ENCODE data around the gene UCK2. TPM values are rescaled to one million over a fixed set of nuclear protein-coding genes. Genes with fewer than 3 reads are reported as not detected.

The UCK2 gene
- total RNA-seq, 1 donor from 2014 or later = 9.6 TPM

DNA sequence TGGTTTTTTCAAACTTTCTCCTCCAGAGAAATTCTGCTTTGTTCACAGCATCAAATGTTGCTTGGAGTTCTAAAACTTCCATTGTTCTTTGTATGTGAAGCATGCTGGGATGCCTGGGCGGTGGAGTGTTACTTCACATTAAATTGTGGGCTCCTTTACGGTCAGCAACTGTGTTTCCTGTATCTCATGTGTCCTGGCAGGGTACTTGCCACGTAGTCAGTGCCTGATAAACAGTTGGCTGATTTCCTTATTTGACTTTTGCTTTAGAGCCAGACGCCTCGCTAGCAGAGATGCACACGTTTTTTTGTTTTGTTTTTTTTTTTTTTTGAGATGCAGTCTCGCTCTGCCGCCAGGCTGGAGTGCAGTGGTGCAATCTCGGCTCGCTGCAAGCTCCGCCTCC is 96.7 kb downstream of the UCK2 start:
- DNase-seq = no peak
- TF ChIP-seq, protein P1, sequence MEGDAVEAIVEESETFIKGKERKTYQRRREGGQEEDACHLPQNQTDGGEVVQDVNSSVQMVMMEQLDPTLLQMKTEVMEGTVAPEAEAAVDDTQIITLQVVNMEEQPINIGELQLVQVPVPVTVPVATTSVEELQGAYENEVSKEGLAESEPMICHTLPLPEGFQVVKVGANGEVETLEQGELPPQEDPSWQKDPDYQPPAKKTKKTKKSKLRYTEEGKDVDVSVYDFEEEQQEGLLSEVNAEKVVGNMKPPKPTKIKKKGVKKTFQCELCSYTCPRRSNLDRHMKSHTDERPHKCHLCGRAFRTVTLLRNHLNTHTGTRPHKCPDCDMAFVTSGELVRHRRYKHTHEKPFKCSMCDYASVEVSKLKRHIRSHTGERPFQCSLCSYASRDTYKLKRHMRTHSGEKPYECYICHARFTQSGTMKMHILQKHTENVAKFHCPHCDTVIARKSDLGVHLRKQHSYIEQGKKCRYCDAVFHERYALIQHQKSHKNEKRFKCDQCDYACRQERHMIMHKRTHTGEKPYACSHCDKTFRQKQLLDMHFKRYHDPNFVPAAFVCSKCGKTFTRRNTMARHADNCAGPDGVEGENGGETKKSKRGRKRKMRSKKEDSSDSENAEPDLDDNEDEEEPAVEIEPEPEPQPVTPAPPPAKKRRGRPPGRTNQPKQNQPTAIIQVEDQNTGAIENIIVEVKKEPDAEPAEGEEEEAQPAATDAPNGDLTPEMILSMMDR (IDR thresholded peaks at IDR 0.05; ENCODE audit: borderline replicate concordance) = no peak
- intact Hi-C loops (cut with micrococcal nuclease) = no loop called here
- Histone ChIP-seq H3K4me1 (no peaks in the 10 kb centered on the region), H3K36me3 (no peaks in the 10 kb centered on the region), H3K27me3 (ENCODE audit: low read depth) (peaks cover 8% of the 10 kb centered on the region), H3K9me3 (replicated peaks) (no peaks in the 10 kb centered on the region), H3K27ac (replicated peaks) (no peak overlapping the region), H3K4me3 (no peak overlapping the region)

DNA sequence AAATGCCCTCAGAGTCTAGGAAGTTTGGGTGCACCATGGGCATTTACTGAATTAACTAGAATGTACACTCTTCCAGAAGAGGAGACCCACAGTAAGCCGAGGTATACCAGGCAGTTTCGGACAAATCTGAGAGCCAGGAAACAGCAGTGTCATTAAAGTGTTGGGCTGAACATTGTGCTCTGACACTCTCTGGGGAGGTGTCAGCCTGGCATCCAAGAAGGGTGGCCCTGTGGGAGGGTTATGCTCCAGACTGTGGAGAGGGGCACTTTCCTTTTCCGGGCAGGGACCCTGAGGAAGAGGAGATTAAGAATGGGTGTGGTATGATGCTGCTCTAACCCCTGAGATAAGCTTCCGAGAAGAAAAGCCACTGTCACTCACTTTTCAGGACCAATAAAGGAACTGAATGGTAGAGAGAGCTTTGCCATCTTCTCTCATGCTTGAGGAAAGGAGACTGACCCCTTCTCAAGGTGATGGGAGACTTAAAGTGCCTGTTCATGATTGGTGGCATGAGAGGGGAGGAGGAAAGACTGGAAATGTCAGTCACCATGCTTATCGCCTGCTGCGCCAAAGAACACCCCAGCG is 98.2 kb downstream of the UCK2 start:
- Histone ChIP-seq H3K36me3 (no peaks in the 10 kb centered on the region), H3K27me3 (ENCODE audit: low read depth) (peaks cover 15% of the 10 kb centered on the region), H3K4me3 (no peak overlapping the region), H3K27ac (replicated peaks) (no peak overlapping the region), H3K9me3 (replicated peaks) (no peaks in the 10 kb centered on the region), H3K4me1 (no peaks in the 10 kb centered on the region)
- intact Hi-C loops (cut with micrococcal nuclease) = loop anchor here (5.0 kb wide), 1 partner anchor 507 kb away; no protein-coding TSS in a partner anchor
- DNase-seq = no peak
- TF ChIP-seq, protein P1 (IDR thresholded peaks at IDR 0.05; ENCODE audit: borderline replicate concordance) = no peak

DNA sequence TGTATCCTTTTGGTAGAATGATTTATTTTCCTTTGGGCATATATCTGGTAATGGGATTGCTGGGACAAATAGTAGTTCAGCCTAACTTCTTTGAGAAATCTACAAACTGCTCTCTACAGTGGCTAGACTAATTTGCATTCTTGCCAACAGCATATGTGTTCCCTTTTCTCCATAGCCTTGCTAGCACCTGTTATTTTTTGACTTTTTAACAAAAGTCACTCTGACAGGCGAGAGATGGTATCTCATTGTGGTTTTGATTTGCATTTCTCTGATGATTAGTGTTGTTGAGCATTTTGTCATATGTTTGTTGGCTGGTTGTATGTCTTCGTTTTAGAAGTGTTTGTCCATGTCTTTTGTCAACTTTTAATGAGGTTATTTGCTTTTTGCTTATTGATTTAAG is 99.8 kb downstream of the UCK2 start:
- H3K4me1 ChIP-seq = no peaks in the 10 kb centered on the region
- H3K36me3 ChIP-seq = no peaks in the 10 kb centered on the region
- H3K4me3 ChIP-seq = no peak overlapping the region
- no peaks in the 10 kb centered on the region for H3K9me3 ChIP-seq (replicated peaks)
- TF ChIP-seq, protein P1 (IDR thresholded peaks at IDR 0.05; ENCODE audit: borderline replicate concordance) = no peak
- H3K27me3 ChIP-seq (ENCODE audit: low read depth) = peaks cover 16% of the 10 kb centered on the region
- no peak overlapping the region for H3K27ac ChIP-seq (replicated peaks)
- intact Hi-C loops (cut with micrococcal nuclease) = loop anchor here (5.0 kb wide), 1 partner anchor 505 kb away; no protein-coding TSS in a partner anchor
- DNase-seq = no peak

DNA sequence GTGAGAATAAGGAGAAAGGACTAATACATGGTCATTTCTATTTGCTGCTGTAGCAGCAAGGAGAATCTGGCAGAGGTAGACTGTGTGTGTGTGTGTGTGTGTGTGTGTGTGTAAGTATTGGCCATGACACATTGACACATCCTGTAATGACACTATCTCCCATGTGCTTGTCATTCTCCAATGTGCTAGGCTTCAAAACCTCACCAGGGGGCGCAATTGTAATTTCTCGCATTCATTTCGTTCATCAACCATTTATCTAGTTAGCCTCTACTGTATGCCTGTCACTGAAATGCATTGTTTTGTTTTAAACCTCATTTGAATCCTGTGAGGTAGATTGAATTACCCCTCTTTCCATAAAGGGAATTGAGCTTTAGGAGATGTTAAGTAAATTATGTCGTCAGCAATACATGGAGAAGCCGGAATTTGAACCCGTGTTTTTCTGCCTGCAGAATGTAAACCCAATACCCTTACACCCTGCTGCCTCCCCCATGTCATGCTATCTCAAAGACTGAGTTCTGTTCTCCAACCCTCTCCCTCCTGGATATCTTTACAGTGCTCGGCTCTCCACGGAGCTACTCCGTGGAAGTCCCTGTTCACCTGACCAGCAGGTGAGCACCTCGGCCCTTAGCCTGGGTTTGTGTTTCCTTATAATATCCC is 100.8 kb downstream of the UCK2 start:
- intact Hi-C loops (cut with micrococcal nuclease) = loop anchor here (5.0 kb wide), 1 partner anchor 504 kb away; no protein-coding TSS in a partner anchor

DNA sequence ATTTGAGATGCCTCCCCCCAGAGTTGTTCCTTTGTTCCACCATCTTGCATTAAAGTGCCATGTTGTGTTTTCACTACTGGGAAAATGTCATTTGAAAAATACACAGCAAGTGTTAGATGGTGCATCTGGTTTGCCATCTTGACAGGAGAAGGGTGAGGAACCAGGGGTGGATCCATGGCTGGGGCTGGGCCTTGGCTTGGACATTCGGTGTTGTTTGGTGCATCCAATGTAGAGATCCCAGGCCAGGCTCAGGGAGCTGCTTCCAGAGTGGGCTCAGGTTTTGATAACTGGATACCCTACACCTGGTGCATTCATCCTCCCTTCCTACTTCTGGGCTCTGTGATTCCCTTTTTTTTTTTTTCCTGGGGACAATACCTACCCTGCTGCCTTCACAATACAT is 103.5 kb downstream of the UCK2 start:
- no peak overlapping the region for H3K27ac ChIP-seq (replicated peaks)
- TF ChIP-seq, protein P1 (IDR thresholded peaks at IDR 0.05; ENCODE audit: borderline replicate concordance) = no peak
- H3K4me3 ChIP-seq = no peak overlapping the region
- intact Hi-C loops (cut with micrococcal nuclease) = no loop called here
- H3K4me1 ChIP-seq = no peaks in the 10 kb centered on the region
- peaks cover 16% of the 10 kb centered on the region for H3K27me3 ChIP-seq (ENCODE audit: low read depth)
- no peaks in the 10 kb centered on the region for H3K9me3 ChIP-seq (replicated peaks)
- H3K36me3 ChIP-seq = no peaks in the 10 kb centered on the region
- no peak for DNase-seq

More for the DNA sequence above, 100.8 kb downstream of the UCK2 start:
- DNase-seq = no peak
- Histone ChIP-seq H3K4me3 (no peak overlapping the region), H3K36me3 (no peaks in the 10 kb centered on the region), H3K4me1 (no peaks in the 10 kb centered on the region), H3K27ac (replicated peaks) (no peak overlapping the region), H3K9me3 (replicated peaks) (no peaks in the 10 kb centered on the region), H3K27me3 (ENCODE audit: low read depth) (peaks cover 16% of the 10 kb centered on the region)
- TF ChIP-seq, protein P1 (IDR thresholded peaks at IDR 0.05; ENCODE audit: borderline replicate concordance) = peak; percentile 70
